ENCODE data around the gene BRWD1. TPM values are rescaled to one million over a fixed set of nuclear protein-coding genes. Genes with fewer than 3 reads are reported as not detected.

Gene BRWD1
- total and polyA plus RNA-seq, 2 of the 8 experiments (the other 6 are each of a cell fraction or from before 2014, with no cell fraction given) = 9.3 to 45.2 TPM

- TF ChIP-seq E2F6 (IDR thresholded peaks at IDR 0.05) = no peak
Observed at GRCh38 chr21:39326607-39327307, 13.3 kb upstream of the BRWD1 start (continued).

All from H1 (cell line).